SKM-1 treated with dmso at 0.1 percent for 144 hours (cell line): ENCODE data around the gene LRP2.
"Not testable (repeated sequence)": the region's sequence is repeated elsewhere in the genome, so short reads cannot be mapped to it uniquely, and the experiment has no call there.

Source experiments
- DNase-seq: peaks from one replicate; lab custom pipeline; 2025; ENCODE audit not compliant: unreplicated experiment; lab: John Stamatoyannopoulos, UW

LRP2 gene

DNA sequence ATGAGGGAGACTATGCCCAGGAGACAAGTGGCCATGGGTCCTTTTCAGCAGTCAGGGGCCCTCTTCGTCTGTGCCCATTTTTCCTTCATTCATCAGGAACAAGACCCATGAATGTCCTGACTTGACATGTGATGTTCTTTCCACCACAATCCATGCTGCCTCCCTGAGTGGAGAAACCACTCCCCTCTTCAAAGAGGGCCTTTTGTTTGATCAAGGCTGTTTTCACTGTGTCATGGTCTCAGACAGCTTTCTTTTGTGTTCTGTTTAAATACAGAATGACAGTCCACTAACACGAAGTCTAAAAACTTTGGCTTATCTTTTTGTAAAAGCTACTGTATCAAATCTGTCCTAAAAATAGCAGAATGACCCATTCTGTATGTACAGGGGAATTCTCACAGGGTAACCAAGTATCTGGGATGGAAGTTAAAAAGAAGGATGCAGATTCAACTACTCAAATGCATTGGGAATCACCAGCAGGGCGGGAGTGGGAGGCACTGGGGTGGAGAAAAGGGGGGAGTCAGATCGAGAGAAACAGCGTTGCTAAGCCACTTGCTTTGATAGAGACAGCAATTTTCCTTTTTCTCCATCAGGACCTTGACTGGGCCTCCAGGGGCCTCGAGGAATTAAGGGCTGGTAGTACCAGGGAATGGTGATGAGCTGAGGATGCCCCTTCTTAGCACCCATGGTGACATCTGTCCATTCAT, 13.9 kb downstream of the LRP2 start:
- DNase-seq = no peak

DNA sequence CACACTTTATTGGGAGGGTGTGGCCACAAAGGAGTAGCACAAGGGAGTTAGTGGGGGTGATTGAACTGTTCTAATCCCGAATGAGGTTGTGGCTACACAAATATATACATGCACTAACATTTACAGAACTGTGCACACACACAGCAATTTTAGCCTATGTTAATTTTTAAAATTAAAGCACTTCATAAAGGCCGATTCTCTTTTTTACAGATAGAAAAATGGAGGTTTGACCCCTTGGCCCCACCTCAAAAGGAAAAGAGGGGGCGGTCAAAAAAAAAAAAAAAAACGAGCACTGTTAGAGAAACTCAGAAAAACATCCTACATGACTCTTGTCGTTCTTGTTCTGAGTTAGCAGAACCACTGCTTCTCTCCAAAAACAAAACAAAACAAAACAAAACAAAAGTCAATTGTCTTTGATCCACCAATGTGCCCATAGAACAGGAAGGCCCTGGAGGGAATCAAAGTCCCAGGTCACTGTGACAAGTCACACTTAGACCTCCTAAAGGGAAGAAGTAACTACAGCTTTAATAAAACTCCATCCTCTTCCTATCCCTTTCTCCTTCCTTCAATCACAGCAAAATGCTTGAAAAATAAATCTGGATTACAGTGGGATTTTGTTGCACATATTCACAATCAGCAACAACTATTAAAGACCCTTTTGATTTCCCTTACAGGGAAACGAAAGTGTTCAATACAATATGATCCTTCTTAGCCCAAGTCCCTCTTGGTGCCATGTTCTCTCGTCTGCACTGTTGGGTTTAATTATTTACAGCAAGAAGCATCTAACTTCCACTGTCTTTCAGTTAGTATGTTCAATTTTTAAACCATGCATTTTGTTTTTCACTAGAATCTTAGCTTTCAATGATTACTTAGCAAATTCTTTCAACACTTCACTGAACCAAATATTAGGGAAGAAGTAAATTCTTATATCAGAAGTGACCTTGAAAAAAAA, 16.6 kb downstream of the LRP2 start:
- DNase-seq = no peak

DNA sequence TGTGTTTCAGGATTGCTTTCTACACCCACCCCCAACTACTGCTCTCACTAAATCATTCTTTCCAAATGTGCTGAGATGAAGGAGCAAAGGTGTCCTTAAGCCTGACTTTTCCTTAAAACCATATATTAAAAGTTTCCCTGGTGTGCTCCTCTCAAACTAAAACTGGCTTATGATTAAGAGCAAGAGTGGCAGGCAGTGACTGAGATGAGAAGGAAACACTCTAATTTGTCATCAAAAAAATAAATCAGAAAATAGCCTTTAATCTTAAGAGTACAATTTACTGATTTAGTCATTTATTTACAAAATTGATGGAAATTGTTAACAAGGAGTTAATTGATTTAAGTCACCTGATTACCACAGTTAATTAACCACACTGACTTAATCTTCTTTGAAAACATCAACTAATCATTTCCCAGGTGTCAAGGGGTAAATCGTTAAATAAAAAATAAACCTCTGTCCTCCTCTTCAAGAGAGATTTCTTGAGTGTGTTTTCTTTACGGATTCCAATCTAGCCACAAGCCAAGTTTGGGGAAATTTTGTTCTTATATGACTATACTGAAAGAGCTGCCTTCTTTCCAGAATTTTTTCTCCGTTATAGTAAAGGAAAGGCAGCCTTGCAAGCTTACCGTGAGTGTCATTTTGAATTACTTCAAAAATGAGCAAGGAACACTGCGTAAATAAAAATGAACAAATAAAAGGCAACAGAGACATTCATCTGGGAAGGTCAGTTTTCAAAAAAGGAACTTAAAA, 17.4 kb downstream of the LRP2 start:
- no peak for DNase-seq

DNA sequence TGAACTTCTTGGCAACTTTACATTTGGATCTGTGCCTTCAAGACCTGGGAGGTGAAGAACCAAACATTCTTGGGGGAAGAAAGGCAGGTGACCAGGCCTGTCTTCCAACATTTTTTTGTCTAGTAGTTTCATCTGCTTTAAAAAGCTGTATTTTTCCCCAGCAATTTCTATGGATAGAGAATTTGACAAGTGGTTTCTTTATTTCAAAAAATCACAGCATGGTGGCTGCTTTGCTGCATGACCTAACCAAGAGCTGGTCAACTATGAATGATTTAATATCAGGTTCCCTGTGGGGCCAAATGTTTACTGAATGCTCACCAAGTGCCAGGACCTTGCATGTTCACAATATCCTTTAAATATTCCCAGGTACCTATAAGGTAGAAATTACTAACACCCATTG, 19.1 kb downstream of the LRP2 start:
- DNase-seq = no peak

- no peak for DNase-seq
These were observed 22.7 kb downstream of the LRP2 start for GRCh38 chr2:169339657-169340056.

DNA sequence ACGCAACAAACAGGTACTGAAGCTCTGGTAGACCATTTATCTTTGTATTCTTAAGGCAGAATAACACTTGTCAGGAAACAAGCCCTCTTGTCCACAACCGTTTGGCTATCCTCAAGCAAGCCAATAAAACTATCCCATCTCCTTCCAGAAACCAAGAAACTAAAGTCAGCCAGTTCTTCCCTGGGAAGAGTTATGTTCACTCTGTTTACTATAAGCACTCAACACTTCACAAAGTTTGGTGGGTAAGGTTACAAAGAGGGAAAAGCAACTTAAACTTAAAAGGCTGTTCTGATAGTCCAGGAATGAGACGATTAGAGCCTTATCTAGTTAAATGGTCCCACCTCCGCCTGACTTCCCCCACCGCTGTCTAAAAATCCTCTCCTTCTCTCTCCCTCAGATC, 25.6 kb downstream of the LRP2 start:
- DNase-seq = no peak

DNA sequence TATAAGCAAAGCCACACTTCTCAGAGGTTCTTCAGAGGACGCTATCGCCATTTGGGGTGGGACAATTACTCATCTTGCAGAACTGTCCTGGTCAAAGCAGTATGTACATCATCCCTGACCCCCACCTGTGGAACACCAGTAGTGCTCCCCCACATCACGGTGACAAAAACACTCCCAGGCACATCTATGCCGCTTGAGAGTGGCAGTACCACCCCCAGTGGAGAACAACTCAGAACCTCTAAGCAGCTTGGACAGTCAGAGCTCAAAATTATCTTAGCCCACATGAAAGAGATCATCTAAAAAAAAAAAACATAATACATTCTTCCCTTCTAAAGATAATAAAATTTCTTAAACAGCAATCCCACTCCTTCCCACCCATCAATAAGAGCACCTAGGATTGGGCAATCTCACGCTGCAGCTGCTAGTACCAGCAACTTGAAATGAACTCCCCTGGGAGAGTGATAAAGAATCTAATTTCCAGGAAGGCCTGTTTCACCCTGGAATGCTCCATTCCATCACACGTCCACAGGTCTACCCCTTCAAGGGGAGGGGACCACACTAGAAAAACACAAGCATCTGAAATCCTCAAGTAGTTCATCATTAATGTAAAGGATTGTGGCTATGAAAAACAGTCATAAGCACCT, 31.7 kb downstream of the LRP2 start:
- no peak for DNase-seq

DNA sequence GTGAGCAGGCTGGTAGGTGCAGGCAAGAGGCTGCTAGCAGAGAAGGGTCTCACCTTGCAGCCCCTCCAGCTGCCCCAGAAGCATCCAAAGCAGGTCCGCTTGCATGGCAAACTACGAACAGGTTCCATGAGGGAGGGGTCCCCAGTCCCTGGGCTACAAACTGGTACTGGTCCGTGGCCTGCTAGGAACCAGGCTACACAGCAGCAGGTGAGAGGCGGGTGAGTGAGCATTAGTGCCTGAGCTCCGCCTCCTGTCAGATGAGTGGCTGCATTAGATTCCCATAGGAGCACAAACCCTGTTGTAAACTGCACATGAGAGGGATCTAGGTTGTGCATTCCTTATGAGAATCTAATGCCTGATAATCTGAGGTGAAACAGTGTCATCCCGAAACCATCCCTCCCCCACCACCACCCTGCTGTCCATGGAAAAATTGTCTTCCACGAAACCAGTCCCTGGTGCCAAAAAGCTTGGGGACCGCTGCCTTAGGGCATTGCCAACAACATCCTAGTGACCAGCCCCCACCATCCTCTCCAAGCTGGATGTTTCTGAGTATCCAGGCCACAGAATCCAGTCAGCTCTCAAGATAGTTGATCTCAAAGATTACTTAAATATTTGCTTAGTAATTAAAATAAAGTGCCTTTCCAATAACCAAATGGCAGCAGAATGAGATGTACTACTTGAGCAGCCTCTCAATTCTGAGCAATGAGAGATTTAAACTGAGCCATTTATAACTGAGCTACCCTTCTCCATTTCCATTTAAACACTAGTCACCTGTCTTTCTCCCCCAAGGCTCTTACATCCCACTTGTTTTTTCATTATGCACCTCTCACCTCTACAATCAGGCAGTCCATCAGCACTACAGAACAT, 32.4 kb downstream of the LRP2 start:
- no peak for DNase-seq

GRCh38 chr2:169328785-169329184, 33.5 kb downstream of the LRP2 start:
- no peak for DNase-seq

DNA sequence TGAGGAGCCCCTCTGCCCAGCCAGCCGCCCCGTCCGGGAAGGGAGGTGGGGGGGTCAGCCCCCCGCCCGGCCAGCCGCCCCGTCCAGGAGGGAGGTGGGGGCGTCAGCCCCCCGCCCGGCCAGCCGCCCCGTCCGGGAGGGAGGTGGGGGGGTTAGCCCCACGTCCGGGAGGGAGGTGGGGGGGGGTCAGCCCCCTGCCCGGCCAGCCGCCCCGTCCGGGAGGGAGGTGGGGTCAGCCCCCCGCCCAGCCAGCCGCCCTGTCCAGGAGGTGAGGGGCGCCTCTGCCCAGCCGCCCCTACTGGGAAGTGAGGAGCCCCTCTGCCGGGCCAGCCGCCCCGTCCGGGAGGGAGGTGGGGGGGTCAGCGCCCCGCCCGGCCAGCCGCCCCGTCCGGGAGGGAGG, 34.5 kb downstream of the LRP2 start:
- not testable (repeated sequence) for DNase-seq

- not testable (repeated sequence) for DNase-seq
These were observed 36.4 kb downstream of the LRP2 start for GRCh38 chr2:169325886-169326285.

- no peak for DNase-seq
These were observed 37.6 kb downstream of the LRP2 start for GRCh38 chr2:169324581-169325260.

DNA sequence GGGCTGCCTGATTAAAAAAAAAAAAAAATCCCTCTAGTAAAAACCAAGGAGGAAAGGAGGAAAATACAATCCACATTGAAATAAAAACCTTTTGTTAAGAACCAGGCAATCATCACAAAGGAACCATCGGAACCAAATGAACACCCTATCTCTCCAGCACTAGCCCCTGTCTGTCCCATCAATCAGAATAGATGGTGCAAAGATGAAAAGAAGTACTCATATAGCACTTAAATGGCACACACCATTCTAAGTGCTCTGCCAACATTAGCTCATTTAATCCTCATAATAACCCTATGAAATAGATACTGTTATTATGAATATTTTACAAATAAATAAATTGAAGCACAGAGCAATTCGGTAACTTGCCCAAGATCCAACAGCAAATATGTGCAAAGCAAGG, 38.5 kb downstream of the LRP2 start:
- no peak for DNase-seq

GRCh38 chr2:169320561-169320960, 41.8 kb downstream of the LRP2 start:
- DNase-seq = no peak

GRCh38 chr2:169315357-169315756, 47.0 kb downstream of the LRP2 start:
- no peak for DNase-seq

DNA sequence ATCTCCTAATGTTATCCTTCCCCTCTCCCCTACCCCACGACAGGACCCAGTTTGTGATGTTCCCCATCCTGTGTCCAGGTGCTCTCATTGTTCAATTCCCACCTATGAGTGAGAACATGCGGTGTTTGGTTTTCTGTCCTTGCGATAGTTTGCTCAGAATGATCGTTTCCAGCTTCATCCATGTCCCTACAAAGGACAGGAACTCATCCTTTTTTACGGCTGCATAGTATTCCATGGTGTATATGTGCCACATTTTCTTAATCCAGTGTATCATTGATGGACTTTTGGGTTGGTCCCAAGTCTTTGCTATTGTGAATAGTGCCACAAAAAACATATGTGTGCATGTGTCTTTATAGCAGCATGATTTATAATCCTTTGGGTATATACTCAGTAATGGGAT, 54.0 kb downstream of the LRP2 start:
- not testable (repeated sequence) for DNase-seq

- DNase-seq = not testable (repeated sequence)
These were observed 57.6 kb downstream of the LRP2 start for GRCh38 chr2:169304689-169305088.

DNA sequence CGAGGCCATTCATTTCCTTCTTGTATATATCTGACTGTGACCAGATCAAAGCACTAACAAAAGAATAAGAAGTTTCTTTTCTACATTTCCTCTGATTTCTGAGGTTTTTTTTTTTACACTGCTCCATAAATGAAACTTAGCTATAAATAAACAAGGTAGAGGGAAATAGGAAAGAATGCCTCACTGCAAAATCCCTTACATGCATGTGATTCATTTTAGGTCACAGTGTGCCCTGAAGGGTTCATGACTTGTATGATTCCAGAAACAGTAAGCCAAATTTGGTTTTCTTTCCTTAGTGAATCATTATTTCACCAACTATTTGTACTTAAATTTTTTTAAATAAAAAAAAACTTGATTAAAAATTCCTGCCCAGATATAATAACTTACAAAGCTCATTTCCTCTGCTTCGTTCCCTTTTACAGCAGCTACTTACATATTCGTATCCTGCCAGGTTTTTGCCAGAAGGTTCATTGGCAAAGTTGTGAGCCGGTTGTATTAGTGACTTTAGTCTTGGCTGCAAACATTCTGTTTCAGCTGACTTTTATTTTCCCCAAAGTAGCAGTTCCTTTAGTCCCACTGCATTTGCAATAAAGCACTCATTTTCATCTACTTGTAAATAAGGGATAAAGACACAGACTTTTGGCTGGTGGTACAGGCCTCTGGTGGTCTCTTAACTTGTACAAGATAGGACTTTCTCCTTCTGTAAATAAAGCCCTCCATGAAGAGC, 58.6 kb downstream of the LRP2 start:
- no peak for DNase-seq

- DNase-seq = no peak
These were observed 60.0 kb downstream of the LRP2 start for GRCh38 chr2:169302364-169302763.
